Subcutaneous abdominal adipose tissue (tissue), 5 donors: Measurements from ENCODE around the gene MBD2.
"Not testable (repeated sequence)": the region's sequence is repeated elsewhere in the genome, so short reads cannot be mapped to it uniquely, and the experiment has no call there.

Experiments used
- H3K27ac ChIP-seq: one replicate; pipeline ENCODE4 v1.7.0; 2013; ENCODE audit warnings: low read depth, mild to moderate bottlenecking, inconsistent platforms, low read length, moderate library complexity
- H3K27me3 ChIP-seq, 5 donors: one replicate each; pipeline ENCODE4 v1.7.0; 2013; ENCODE audit warnings: low read length in 5 of 5, inconsistent platforms in 1 of 5; ENCODE audit not compliant: control insufficient read depth in 5 of 5, insufficient read depth in 4 of 5
- H3K36me3 ChIP-seq, 5 donors: one replicate each; pipeline ENCODE4 v1.7.0; 2013; ENCODE audit warnings: low read length in 5 of 5; ENCODE audit not compliant: control insufficient read depth in 5 of 5, insufficient read depth in 5 of 5
- H3K4me1 ChIP-seq, 5 donors: one replicate each; pipeline ENCODE4 v1.7.0; 2013; ENCODE audit warnings: low read length in 5 of 5, mild to moderate bottlenecking in 3 of 5, moderate library complexity in 1 of 5; ENCODE audit not compliant: control insufficient read depth in 5 of 5, insufficient read depth in 5 of 5
- H3K4me3 ChIP-seq, 5 donors: one replicate each; pipeline ENCODE4 v1.7.0; 2013; ENCODE audit warnings: low read length in 5 of 5, low read depth in 1 of 5
- H3K9ac ChIP-seq, 5 donors: one replicate each; pipeline ENCODE4 v1.7.0; 2013; ENCODE audit warnings: low read length in 5 of 5, mild to moderate bottlenecking in 4 of 5, moderate library complexity in 3 of 5
- H3K9me3 ChIP-seq, 5 donors: one replicate each; pipeline ENCODE4 v1.7.0; 2013; ENCODE audit warnings: low read length in 5 of 5; ENCODE audit not compliant: control insufficient read depth in 5 of 5
- donor health status: healthy.
- donor health status: healthy.
- donor health status: healthy.
- donor health status: healthy.
- donor health status: healthy.

The MBD2 gene

GRCh38 chr18:54220406-54220805 lies 4.1 kb downstream of the MBD2 start:
- Histone ChIP-seq H3K36me3 (no peaks in the 10 kb centered on the region), H3K27me3 (no peaks in the 10 kb centered on the region), H3K4me3 (no peak overlapping the region), H3K27ac (no peak overlapping the region), H3K4me1 (peaks cover 5 to 51% (median 49%) of the 10 kb centered on the region in 5 donors), H3K9me3 (no peaks in the 10 kb centered on the region), H3K9ac (peak overlapping the region in 1 of 5 donors; percentile 17)

- H3K36me3 ChIP-seq, H3K27ac ChIP-seq, H3K9ac ChIP-seq, H3K27me3 ChIP-seq, H3K9me3 ChIP-seq, H3K4me3 ChIP-seq: not testable (repeated sequence)
- H3K4me1 ChIP-seq: peaks cover 5 to 47% (median 46%) of the 10 kb centered on the region in 5 donors
Observed at GRCh38 chr18:54218803-54219202, 5.7 kb downstream of the MBD2 start.

GRCh38 chr18:54218299-54218698 lies 6.2 kb downstream of the MBD2 start:
- no peak overlapping the region for H3K27ac ChIP-seq
- H3K9me3 ChIP-seq: no peaks in the 10 kb centered on the region
- no peak overlapping the region for H3K9ac ChIP-seq
- H3K27me3 ChIP-seq: no peaks in the 10 kb centered on the region
- no peak overlapping the region for H3K4me3 ChIP-seq
- no peaks in the 10 kb centered on the region for H3K36me3 ChIP-seq
- H3K4me1 ChIP-seq: peaks cover 5 to 46% (median 42%) of the 10 kb centered on the region in 5 donors

- Histone ChIP-seq H3K27ac (no peak overlapping the region), H3K9ac (no peak overlapping the region), H3K27me3 (no peaks in the 10 kb centered on the region), H3K36me3 (no peaks in the 10 kb centered on the region), H3K4me1 (peaks cover under 1 to 40% (median 35%) of the 10 kb centered on the region in 5 donors), H3K9me3 (no peaks in the 10 kb centered on the region), H3K4me3 (no peak overlapping the region)
Observed at GRCh38 chr18:54217624-54218023, 6.8 kb downstream of the MBD2 start.

- no peak overlapping the region for H3K4me3 ChIP-seq
- H3K9me3 ChIP-seq: no peaks in the 10 kb centered on the region
- no peaks in the 10 kb centered on the region for H3K27me3 ChIP-seq
- H3K27ac ChIP-seq: no peak overlapping the region
- no peak overlapping the region for H3K9ac ChIP-seq
- peaks cover 0 to 34% (median 26%) of the 10 kb centered on the region in 5 donors for H3K4me1 ChIP-seq
- H3K36me3 ChIP-seq: no peaks in the 10 kb centered on the region
Observed at GRCh38 chr18:54215069-54215468, 9.4 kb downstream of the MBD2 start.

GRCh38 chr18:54210463-54210862 lies 14.0 kb downstream of the MBD2 start:
- Histone ChIP-seq H3K27me3 (no peaks in the 10 kb centered on the region), H3K4me1 (peaks cover 2 to 47% (median 29%) of the 10 kb centered on the region in 5 donors), H3K4me3 (no peak overlapping the region), H3K9me3 (no peaks in the 10 kb centered on the region), H3K27ac (no peak overlapping the region), H3K36me3 (no peaks in the 10 kb centered on the region), H3K9ac (peak overlapping the region in 1 of 5 donors; percentile 35)

GRCh38 chr18:54209471-54210180 lies 14.8 kb downstream of the MBD2 start:
- Histone ChIP-seq H3K27ac (peak overlapping the region; percentile 68), H3K9me3 (no peaks in the 10 kb centered on the region), H3K27me3 (no peaks in the 10 kb centered on the region), H3K4me3 (no peak overlapping the region), H3K4me1 (peaks cover 2 to 50% (median 34%) of the 10 kb centered on the region in 5 donors), H3K9ac (peak overlapping the region in 1 of 5 donors; percentile 3), H3K36me3 (peaks cover 0 to 3% (median 0%) of the 10 kb centered on the region in 5 donors)

- Histone ChIP-seq H3K36me3 (peaks cover 5 to 18% (median 17%) of the 10 kb centered on the region in 5 donors), H3K9me3 (no peaks in the 10 kb centered on the region), H3K27me3 (no peaks in the 10 kb centered on the region), H3K4me3 (no peak overlapping the region), H3K4me1 (peaks cover 2 to 50% (median 30%) of the 10 kb centered on the region in 5 donors), H3K9ac (no peak overlapping the region), H3K27ac (peak overlapping the region; percentile 31)
Observed at GRCh38 chr18:54206447-54206846, 18.0 kb downstream of the MBD2 start.

- peak overlapping the region; percentile 31 for H3K27ac ChIP-seq
- no peak overlapping the region for H3K9ac ChIP-seq
- H3K9me3 ChIP-seq: no peaks in the 10 kb centered on the region
- peaks cover 8 to 22% (median 21%) of the 10 kb centered on the region in 5 donors for H3K36me3 ChIP-seq
- H3K27me3 ChIP-seq: no peaks in the 10 kb centered on the region
- H3K4me1 ChIP-seq: peaks cover 2 to 50% (median 28%) of the 10 kb centered on the region in 5 donors
- no peak overlapping the region for H3K4me3 ChIP-seq
Observed at GRCh38 chr18:54205959-54206358, 18.5 kb downstream of the MBD2 start.

- Histone ChIP-seq H3K36me3 (peaks cover 9 to 23% (median 21%) of the 10 kb centered on the region in 5 donors), H3K27ac (peak overlapping the region; percentile 31), H3K4me1 (peaks cover 2 to 50% (median 28%) of the 10 kb centered on the region in 5 donors)
- not testable (repeated sequence) for H3K4me3 ChIP-seq, H3K9ac ChIP-seq, H3K27me3 ChIP-seq, H3K9me3 ChIP-seq
Observed at GRCh38 chr18:54205448-54205847, 19.0 kb downstream of the MBD2 start.
